MM.1S (cell line): ENCODE results near the gene SDCCAG8.
A peak's percentile ranks its signal among the peaks of the same experiment; 100 is the strongest.

Experiments
- DNase-seq: peaks from one replicate; pipeline ENCODE4 v3.0.0-alpha.2; 2015
- H2AFZ ChIP-seq: fragments of 300-600 bp; sonication (generic); 2 replicates; pipeline ENCODE4 v1.6.0; 2016; ENCODE audit warnings: antibody characterized with exemption, low read length
- H3F3A ChIP-seq: fragments of 300-600 bp; sonication (generic); 2 replicates; pipeline ENCODE4 v1.6.1; 2016; ENCODE audit warnings: mild to moderate bottlenecking, antibody characterized with exemption, low read length, moderate library complexity, mixed read lengths; ENCODE audit not compliant: insufficient read depth
- H3K27ac ChIP-seq: fragments of 300-600 bp; sonication (generic); 2 replicates; pipeline ENCODE4 v1.5.1; 2016; ENCODE audit warnings: mild to moderate bottlenecking, low read length
- H3K27me3 ChIP-seq: fragments of 300-600 bp; sonication (generic); replicated peaks from 2 replicates; pipeline ENCODE4 v1.6.0; 2016; ENCODE audit warnings: low read length; ENCODE audit not compliant: insufficient read depth
- H3K36me3 ChIP-seq: fragments of 300-600 bp; sonication (generic); replicated peaks from 2 replicates; pipeline ENCODE4 v1.6.1; 2016; ENCODE audit warnings: mild to moderate bottlenecking, low read length, mixed read lengths; ENCODE audit not compliant: insufficient read depth
- H3K4me1 ChIP-seq: fragments of 300-600 bp; sonication (generic); 2 replicates; pipeline ENCODE4 v1.6.1; 2016; ENCODE audit warnings: low read length, mixed read lengths
- H3K4me2 ChIP-seq: fragments of 300-600 bp; sonication (generic); 2 replicates; pipeline ENCODE4 v1.6.0; 2016; ENCODE audit warnings: low read depth, low read length
- H3K4me3 ChIP-seq: fragments of 300-600 bp; sonication (generic); 2 replicates; pipeline ENCODE4 v1.5.1; 2016; ENCODE audit warnings: low read length, mixed read lengths
- H3K79me2 ChIP-seq: fragments of 300-600 bp; sonication (generic); 2 replicates; pipeline ENCODE4 v1.6.1; 2016; ENCODE audit warnings: mixed run types, low read length, mixed read lengths
- H3K9ac ChIP-seq: fragments of 300-600 bp; sonication (generic); 2 replicates; pipeline ENCODE4 v1.6.1; 2016; ENCODE audit warnings: low read length, mixed read lengths
- H3K9me2 ChIP-seq: fragments of 300-600 bp; sonication (generic); replicated peaks from 2 replicates; pipeline ENCODE4 v1.6.1; 2016; ENCODE audit warnings: mild to moderate bottlenecking, low read length, mixed read lengths; ENCODE audit not compliant: insufficient read depth
- H3K9me3 ChIP-seq: fragments of 300-600 bp; sonication (generic); replicated peaks from 2 replicates; pipeline ENCODE4 v1.6.1; 2016; ENCODE audit warnings: mild to moderate bottlenecking, low read length, mixed read lengths; ENCODE audit not compliant: insufficient read depth
- H4K20me1 ChIP-seq: fragments of 300-600 bp; sonication (generic); 2 replicates; pipeline ENCODE4 v1.6.1; 2016; ENCODE audit warnings: mild to moderate bottlenecking, low read length, moderate library complexity, mixed read lengths; ENCODE audit not compliant: insufficient read depth
- CTCF ChIP-seq: fragments of 300-600 bp; sonication (generic); IDR thresholded peaks from 2 replicates; pipeline ENCODE4 v1.5.1; 2016; ENCODE audit warnings: antibody characterized with exemption, low read length, mixed read lengths
- EZH2 ChIP-seq: fragments of 300-600 bp; sonication (generic); optimal IDR thresholded peaks from 2 replicates; pipeline ENCODE3; 2017; ENCODE audit warnings: low read depth, mild to moderate bottlenecking, antibody characterized with exemption, low read length, mixed read lengths
- EZH2phosphoT487 ChIP-seq: fragments of 300-600 bp; sonication (generic); IDR thresholded peaks from 2 replicates; pipeline ENCODE4 v1.6.1; 2018; ENCODE audit warnings: antibody characterized with exemption, low read length

SDCCAG8 gene

GRCh38 chr1:243414152-243414494, 158.3 kb downstream of the SDCCAG8 start:
- no peaks in the 10 kb centered on the region for H3K79me2 ChIP-seq
- H3K36me3 ChIP-seq = no peaks in the 10 kb centered on the region
- DNase-seq = no peak
- peaks cover 16% of the 10 kb centered on the region for H3K4me1 ChIP-seq
- H3K9me3 ChIP-seq = no peaks in the 10 kb centered on the region
- no peaks in the 10 kb centered on the region for H4K20me1 ChIP-seq
- H3K9me2 ChIP-seq = no peaks in the 10 kb centered on the region
- H3K9ac ChIP-seq = no peak overlapping the region
- H3K27ac ChIP-seq = no peak overlapping the region
- no peaks in the 10 kb centered on the region for H3K27me3 ChIP-seq
- H2AFZ ChIP-seq = no peak overlapping the region
- no peak overlapping the region for H3K4me3 ChIP-seq
- H3F3A ChIP-seq = no peaks in the 10 kb centered on the region
- H3K4me2 ChIP-seq = no peak overlapping the region
- no peak for TF ChIP-seq EZH2phosphoT487
- TF ChIP-seq CTCF = no peak
- TF ChIP-seq EZH2 = no peak

GRCh38 chr1:243415663-243416408, 160.0 kb downstream of the SDCCAG8 start:
- H2AFZ ChIP-seq = no peak overlapping the region
- no peak overlapping the region for H3K27ac ChIP-seq
- no peaks in the 10 kb centered on the region for H3K27me3 ChIP-seq
- peaks cover 21% of the 10 kb centered on the region for H3K4me1 ChIP-seq
- no peak overlapping the region for H3K9ac ChIP-seq
- no peak overlapping the region for H3K4me3 ChIP-seq
- TF ChIP-seq EZH2 (no peak), CTCF (no peak), EZH2phosphoT487 (no peak)
- no peak for DNase-seq
- H3K9me2 ChIP-seq = no peaks in the 10 kb centered on the region
- H4K20me1 ChIP-seq = no peaks in the 10 kb centered on the region
- peak overlapping the region; percentile 8; the same call in 1 of the 2 replicates for H3K4me2 ChIP-seq
- H3K79me2 ChIP-seq = no peaks in the 10 kb centered on the region
- H3K9me3 ChIP-seq = no peaks in the 10 kb centered on the region
- no peaks in the 10 kb centered on the region for H3F3A ChIP-seq
- H3K36me3 ChIP-seq = no peaks in the 10 kb centered on the region

- H3K4me3 ChIP-seq = no peak overlapping the region
- H3K27me3 ChIP-seq = no peaks in the 10 kb centered on the region
- no peak overlapping the region for H3K27ac ChIP-seq
- no peaks in the 10 kb centered on the region for H3K79me2 ChIP-seq
- H3K4me1 ChIP-seq = peaks cover 27% of the 10 kb centered on the region
- no peaks in the 10 kb centered on the region for H3K9me3 ChIP-seq
- H4K20me1 ChIP-seq = no peaks in the 10 kb centered on the region
- H3K9ac ChIP-seq = no peak overlapping the region
- H2AFZ ChIP-seq = no peak overlapping the region
- no peaks in the 10 kb centered on the region for H3K36me3 ChIP-seq
- no peaks in the 10 kb centered on the region for H3K9me2 ChIP-seq
- peak; percentile 40 for DNase-seq
- H3F3A ChIP-seq = peaks cover 3% of the 10 kb centered on the region; the same call in 1 of the 2 replicates
- peak overlapping the region; percentile 8; the same call in 1 of the 2 replicates for H3K4me2 ChIP-seq
- no peak for TF ChIP-seq CTCF
- TF ChIP-seq EZH2phosphoT487 = no peak
- no peak for TF ChIP-seq EZH2
These were observed 160.7 kb downstream of the SDCCAG8 start for GRCh38 chr1:243416495-243416894.
